ENCODE measurements around the gene ZNF302.
A peak's percentile ranks its signal among the peaks of the same experiment; 100 is the strongest.

ZNF302 gene

DNA sequence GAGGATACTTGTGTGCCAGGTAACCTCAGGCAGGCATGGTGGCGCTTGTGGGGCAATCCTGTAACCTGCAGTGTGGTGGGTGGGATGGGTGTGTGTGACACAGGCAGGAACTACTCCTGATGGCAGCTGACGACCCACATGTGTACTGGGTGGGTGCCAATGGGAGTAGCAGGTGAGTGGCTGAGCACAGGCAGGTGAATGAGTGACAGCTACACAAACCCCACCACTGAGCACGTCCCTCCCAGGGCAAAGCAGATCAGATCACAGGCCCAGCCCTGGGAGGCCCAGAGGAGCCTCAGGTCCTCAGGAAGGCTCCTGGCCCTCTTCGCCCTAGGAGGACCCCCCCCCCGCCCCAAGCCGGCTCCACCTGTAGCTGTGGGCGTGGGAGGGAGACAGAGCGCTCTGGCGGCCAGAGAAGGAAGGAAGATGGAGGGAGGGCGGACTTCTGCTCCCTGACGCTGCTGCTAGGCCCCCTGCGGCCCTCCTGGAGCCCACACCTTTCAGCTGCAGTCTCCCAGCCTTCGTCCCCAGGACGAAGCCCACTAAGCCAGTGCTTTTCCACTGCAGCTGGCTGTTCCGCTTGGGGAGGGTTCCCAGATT is 55.2 kb downstream of the ZNF302 start:
- no peak for DNase-seq (ENCODE audit: low spot score)

DNA sequence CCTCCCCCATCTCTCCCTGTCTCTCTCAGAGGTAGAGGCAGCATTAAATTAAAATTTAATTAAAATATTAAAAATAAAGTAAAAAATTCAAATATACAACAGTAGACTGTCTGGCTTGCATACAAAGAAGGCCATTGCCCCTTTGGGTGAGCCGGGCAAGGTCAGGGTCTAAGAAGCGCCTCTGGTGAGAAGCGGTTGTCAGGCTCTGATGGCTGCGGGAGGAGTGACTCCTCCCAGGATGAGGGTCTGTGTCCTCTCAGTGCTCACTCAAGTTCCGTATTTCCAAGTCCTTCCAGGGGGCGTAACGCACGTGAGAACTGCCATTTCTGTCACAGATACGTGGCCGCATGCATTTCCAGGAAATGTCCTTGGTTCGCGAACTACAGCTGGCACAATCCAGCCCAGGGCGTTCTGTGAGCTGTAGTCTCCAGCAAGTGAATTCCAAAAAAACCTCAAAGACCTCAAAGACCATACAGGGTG is 55.8 kb downstream of the ZNF302 start:
- DNase-seq (ENCODE audit: low spot score), result peak; percentile 68

DNA sequence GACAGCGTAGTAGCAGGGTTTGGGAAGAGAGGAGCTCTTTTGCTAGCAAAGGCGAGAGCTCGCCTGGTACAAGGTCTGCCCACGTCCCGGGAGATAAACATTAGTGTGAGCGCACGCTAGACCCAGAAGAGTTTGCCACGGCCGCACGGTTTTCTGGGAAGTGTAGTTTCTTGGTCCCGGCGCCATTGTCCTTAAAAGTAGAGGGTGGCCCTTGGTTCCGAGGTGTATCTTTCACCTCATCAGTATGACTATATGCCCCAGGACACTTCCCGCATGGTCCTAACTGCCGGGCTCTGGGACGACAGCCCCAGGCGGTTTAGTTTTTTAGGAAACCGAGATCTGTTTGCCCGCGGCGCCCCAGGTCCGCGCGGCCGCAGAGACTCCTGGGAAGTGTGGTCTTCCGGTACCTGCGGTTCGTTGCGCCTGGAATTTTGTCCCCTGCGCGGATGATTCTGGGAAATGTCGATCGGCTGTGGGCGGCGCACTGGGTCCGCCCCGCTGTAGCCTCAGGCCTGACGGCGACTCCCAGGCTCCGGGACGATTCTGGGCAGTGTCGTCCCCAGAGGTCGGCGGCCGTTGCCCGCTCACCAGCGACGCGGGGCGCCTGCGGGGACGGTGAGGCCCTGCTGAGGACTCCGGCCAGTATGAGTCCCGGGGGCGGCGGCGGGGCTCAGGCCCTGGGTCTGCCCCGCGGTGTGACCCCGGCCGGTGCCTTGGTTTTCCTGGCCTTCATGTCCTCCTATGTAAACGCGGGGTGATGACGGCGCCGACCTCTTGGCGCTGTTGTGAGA is 56.5 kb downstream of the ZNF302 start, which contains the start of gene ZNF181:
ZNF181 (plus strand) TSS at position 498 of the 791 bp plus-strand sequence. CDS start 795 bp downstream, outside the sequence.
- DNase-seq (ENCODE audit: low spot score), result peak; percentile 92

DNA sequence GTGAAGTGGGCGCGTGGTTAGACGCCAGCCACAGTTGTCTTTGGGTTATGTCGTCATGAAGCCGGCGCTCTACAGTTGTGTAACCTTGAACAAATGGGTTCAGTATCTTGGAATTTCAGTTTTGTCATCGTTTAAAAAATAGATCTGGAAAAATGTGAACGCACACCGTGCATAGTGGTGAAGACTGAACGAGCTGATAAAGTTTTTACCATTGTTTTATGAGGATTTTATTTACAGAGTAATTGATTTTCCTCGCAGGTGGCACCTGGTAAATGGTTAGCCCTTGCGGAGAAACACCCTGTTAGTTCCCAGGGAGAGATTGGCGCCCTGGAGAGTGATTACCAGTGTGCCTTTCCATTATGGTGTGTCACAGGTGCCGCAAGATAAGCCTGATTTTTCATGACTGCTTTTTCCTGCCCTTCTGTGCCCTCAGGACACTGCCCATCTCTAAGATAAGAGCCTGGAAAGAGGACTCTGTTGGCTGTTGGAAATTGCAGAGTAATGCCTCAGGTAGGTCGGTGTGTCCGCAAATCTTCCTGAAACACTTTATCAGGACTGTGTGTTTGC is 57.1 kb downstream of the ZNF302 start:
- peak; percentile 94 for DNase-seq (ENCODE audit: low spot score)

Measured in RKO (cell line).